CD14-positive monocyte (primary cell): ENCODE data around the gene CFAP91. TPM values are rescaled to one million over a fixed set of nuclear protein-coding genes. Genes with fewer than 3 reads are reported as not detected.

Source experiments
- DNase-seq, 3 donors: peaks; one replicate each; pipeline ENCODE4 v3.0.0-alpha.2; 2011 to 2022
- H2AFZ ChIP-seq: 2 replicates; pipeline ENCODE4 v1.6.0; 2012; ENCODE audit warnings: mild to moderate bottlenecking, low read depth, low read length, inconsistent platforms; ENCODE audit not compliant: insufficient read depth, poor library complexity, severe bottlenecking
- H3K27ac ChIP-seq, 2 donors: 1 replicate in 1 of 2; 2 replicates in 1 of 2; pipeline ENCODE4 v1.5.1; 2012 to 2013; ENCODE audit warnings: low read length in 2 of 2, control low read depth in 1 of 2, inconsistent platforms in 1 of 2, low read depth in 1 of 2, mild to moderate bottlenecking in 1 of 2
- H3K27me3 ChIP-seq, 2 donors: one replicate each; pipeline versions ENCODE4 v1.6.0 to v1.6.1; 2011 to 2013; ENCODE audit warnings: low read length in 2 of 2; ENCODE audit not compliant: control insufficient read depth in 2 of 2, insufficient read depth in 2 of 2
- H3K36me3 ChIP-seq, 2 donors: replicated peaks in 1 of 2; 1 replicate in 1 of 2; 2 replicates in 1 of 2; pipeline versions ENCODE4 v1.5.1 to v1.6.1; 2012 to 2013; ENCODE audit warnings: low read length in 2 of 2, control low read depth in 1 of 2, inconsistent platforms in 1 of 2, mild to moderate bottlenecking in 1 of 2; ENCODE audit not compliant: insufficient read depth in 2 of 2, control insufficient read depth in 1 of 2
- H3K4me1 ChIP-seq, 2 donors: 1 replicate in 1 of 2; 2 replicates in 1 of 2; pipeline versions ENCODE4 v1.5.1 to v1.6.1; 2012 to 2013; ENCODE audit warnings: low read length in 2 of 2, control low read depth in 1 of 2, inconsistent platforms in 1 of 2, mild to moderate bottlenecking in 1 of 2, moderate library complexity in 1 of 2; ENCODE audit not compliant: insufficient read depth in 2 of 2, control insufficient read depth in 1 of 2
- H3K4me2 ChIP-seq: replicated peaks from 2 replicates; pipeline ENCODE3; 2012; ENCODE audit warnings: low read length, moderate library complexity, mild to moderate bottlenecking; ENCODE audit not compliant: poor library complexity, severe bottlenecking; ENCODE audit errors: extremely low read depth
- H3K4me3 ChIP-seq, 3 experiments: fragments of 200-600 bp in 1 of 3; sonication (generic) in 1 of 3; replicated peaks in 1 of 3; 1 replicate in 2 of 3; 2 replicates in 1 of 3; pipeline ENCODE4 v1.5.1; 2011 to 2013; ENCODE audit warnings: low read length in 3 of 3, mild to moderate bottlenecking in 3 of 3, control low read depth in 2 of 3, low read depth in 2 of 3, inconsistent platforms in 1 of 3, moderate library complexity in 1 of 3
- H3K79me2 ChIP-seq: 2 replicates; pipeline ENCODE4 v1.6.0; 2012; ENCODE audit warnings: mild to moderate bottlenecking, control low read depth, inconsistent platforms, low read length, moderate library complexity; ENCODE audit not compliant: insufficient read depth
- H3K9ac ChIP-seq: 2 replicates; pipeline ENCODE4 v1.6.0; 2017; ENCODE audit warnings: low read length, mild to moderate bottlenecking; ENCODE audit not compliant: insufficient read depth, poor library complexity, severe bottlenecking
- H3K9me3 ChIP-seq, 2 donors: replicated peaks in 1 of 2; 1 replicate in 1 of 2; 2 replicates in 1 of 2; pipeline versions ENCODE4 v1.5.1 to v1.6.1; 2012 to 2013; ENCODE audit warnings: low read length in 2 of 2, control low read depth in 1 of 2; ENCODE audit not compliant: control insufficient read depth in 1 of 2, insufficient read depth in 1 of 2
- H4K20me1 ChIP-seq: 2 replicates; pipeline ENCODE4 v1.6.0; 2012; ENCODE audit warnings: mild to moderate bottlenecking, low read length, control low read depth, moderate library complexity; ENCODE audit not compliant: insufficient read depth
- H3K27ac Mint-ChIP-seq, 7 donors: one replicate each; pipeline ENCODE4 v1.8.0; 2020; ENCODE audit warnings: mild to moderate bottlenecking in 7 of 7, mixed read lengths in 7 of 7, moderate library complexity in 6 of 7, inconsistent platforms in 2 of 7
- H3K27me3 Mint-ChIP-seq, 3 donors: one replicate each; pipeline ENCODE4 v1.8.0; 2021 to 2022; ENCODE audit warnings: low read depth in 3 of 3, mild to moderate bottlenecking in 3 of 3, mixed read lengths in 3 of 3, moderate library complexity in 3 of 3, inconsistent platforms in 1 of 3
- H3K36me3 Mint-ChIP-seq, 2 donors: one replicate each; pipeline ENCODE4 v1.8.0; 2020; ENCODE audit warnings: mixed read lengths in 2 of 2, inconsistent platforms in 1 of 2, mild to moderate bottlenecking in 1 of 2
- H3K4me1 Mint-ChIP-seq: one replicate; pipeline ENCODE4 v1.8.0; 2020; ENCODE audit warnings: mild to moderate bottlenecking, mixed read lengths
- H3K4me3 Mint-ChIP-seq, 2 donors: one replicate each; pipeline ENCODE4 v1.8.0; 2020; ENCODE audit warnings: mild to moderate bottlenecking in 2 of 2, mixed read lengths in 2 of 2, moderate library complexity in 1 of 2
- H3K9me3 Mint-ChIP-seq, 7 donors: one replicate each; pipeline ENCODE4 v1.8.0; 2020 to 2022; ENCODE audit warnings: mixed read lengths in 7 of 7, mild to moderate bottlenecking in 6 of 7, moderate library complexity in 6 of 7, inconsistent platforms in 2 of 7
- WGBS: methylation state at CpG from one replicate; pipeline ENCODE4 v1.1.5; 2013; ENCODE audit warnings: missing lambda C conversion rate; ENCODE audit not compliant: insufficient coverage; 5-methylcytosine and 5-hydroxymethylcytosine counted together
- intact Hi-C, 2 donors: fragments of 100-400 bp; cut with micrococcal nuclease; formaldehyde crosslinking; loops; one replicate each; pipeline versions ENCODE4 v1.15.0 to v1.15.1; 2023
- polyA plus RNA-seq, 3 donors: library from polyadenylated mRNA; depleted of rRNA in 1 of 3; unstranded in 2 of 3; stranded (reverse) in 1 of 3; fragments of 300-500 nt in 2 of 3; fragments of >200 nt in 1 of 3; fragmentation: Illumina TruSeq in 2 of 3; gene quantifications; 1 replicate in 2 of 3; 2 replicates in 1 of 3; pipeline ENCODE4 v1.2.3, GENCODE V29; 2012 to 2021
- TF ChIP-seq, protein P1 (sequence below): fragments of 200-600 bp; IDR thresholded peaks from one replicate; pipeline ENCODE4 v1.8.0; 2022; ENCODE audit warnings: antibody characterized with exemption, mild to moderate bottlenecking

CFAP91 gene
- polyA plus RNA-seq, 3 donors = 0.14 TPM; not detected in 2

- no peak overlapping the region for H3K4me2 ChIP-seq
- H3K4me3 Mint-ChIP-seq = no peak overlapping the region
- H3K79me2 ChIP-seq = peaks cover 33% of the 10 kb centered on the region
- H3K27me3 Mint-ChIP-seq = no peaks in the 10 kb centered on the region
- WGBS = 100% methylated on average over 1 of the region's 2 CpGs
- H3K9me3 ChIP-seq = no peaks in the 10 kb centered on the region
- H3K9me3 Mint-ChIP-seq = no peaks in the 10 kb centered on the region
- no peak overlapping the region for H3K4me3 ChIP-seq
- DNase-seq = no peak
- H3K27ac Mint-ChIP-seq = no peak overlapping the region
- H3K27me3 ChIP-seq = no peaks in the 10 kb centered on the region
- no peak overlapping the region for H3K27ac ChIP-seq
- H2AFZ ChIP-seq = no peak overlapping the region
- H3K4me1 ChIP-seq = peaks cover 7 to 17% of the 10 kb centered on the region in 2 donors
- H4K20me1 ChIP-seq = no peaks in the 10 kb centered on the region
- H3K9ac ChIP-seq = no peak overlapping the region
- TF ChIP-seq, protein P1, sequence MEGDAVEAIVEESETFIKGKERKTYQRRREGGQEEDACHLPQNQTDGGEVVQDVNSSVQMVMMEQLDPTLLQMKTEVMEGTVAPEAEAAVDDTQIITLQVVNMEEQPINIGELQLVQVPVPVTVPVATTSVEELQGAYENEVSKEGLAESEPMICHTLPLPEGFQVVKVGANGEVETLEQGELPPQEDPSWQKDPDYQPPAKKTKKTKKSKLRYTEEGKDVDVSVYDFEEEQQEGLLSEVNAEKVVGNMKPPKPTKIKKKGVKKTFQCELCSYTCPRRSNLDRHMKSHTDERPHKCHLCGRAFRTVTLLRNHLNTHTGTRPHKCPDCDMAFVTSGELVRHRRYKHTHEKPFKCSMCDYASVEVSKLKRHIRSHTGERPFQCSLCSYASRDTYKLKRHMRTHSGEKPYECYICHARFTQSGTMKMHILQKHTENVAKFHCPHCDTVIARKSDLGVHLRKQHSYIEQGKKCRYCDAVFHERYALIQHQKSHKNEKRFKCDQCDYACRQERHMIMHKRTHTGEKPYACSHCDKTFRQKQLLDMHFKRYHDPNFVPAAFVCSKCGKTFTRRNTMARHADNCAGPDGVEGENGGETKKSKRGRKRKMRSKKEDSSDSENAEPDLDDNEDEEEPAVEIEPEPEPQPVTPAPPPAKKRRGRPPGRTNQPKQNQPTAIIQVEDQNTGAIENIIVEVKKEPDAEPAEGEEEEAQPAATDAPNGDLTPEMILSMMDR = no peak
- intact Hi-C loops = loop anchor here in 1 of 2 donors (10.0 kb wide), 1 partner anchor 208 kb away; the partner anchor contains the start of genes POGLUT1 and TMEM39A
- H3K36me3 ChIP-seq = peaks cover 69 to 79% of the 10 kb centered on the region in 2 donors
- H3K4me1 Mint-ChIP-seq = peaks cover 17% of the 10 kb centered on the region
- peaks cover 66 to 71% of the 10 kb centered on the region in 2 donors for H3K36me3 Mint-ChIP-seq
These were observed 30.0 kb upstream of the CFAP91 start for GRCh38 chr3:119672776-119673175.

DNA sequence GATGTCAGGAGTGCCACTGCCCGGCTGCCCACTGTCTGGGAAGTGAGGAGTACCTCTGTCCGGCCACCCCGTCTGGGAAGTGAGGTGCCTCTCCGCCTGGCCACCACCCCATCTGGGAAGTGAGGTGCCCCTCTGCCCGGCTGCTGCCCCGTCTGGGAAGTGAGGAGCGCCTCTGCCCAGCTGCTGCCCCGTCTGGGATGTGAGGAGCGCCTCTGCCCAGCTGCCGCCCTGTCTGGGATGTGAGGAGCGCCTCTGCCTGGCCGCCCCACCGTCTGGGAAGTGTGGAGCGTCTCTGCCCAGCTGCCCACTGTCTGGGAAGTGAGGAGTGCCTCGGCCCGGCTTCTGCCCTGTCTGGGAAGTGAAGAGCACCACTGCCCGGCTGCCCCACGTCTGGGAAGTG, 28.9 kb upstream of the CFAP91 start:
- H3K27me3 ChIP-seq = no peaks in the 10 kb centered on the region
- no peaks in the 10 kb centered on the region for H3K9me3 ChIP-seq
- intact Hi-C loops = loop anchor here in 1 of 2 donors (10.0 kb wide), 1 partner anchor 209 kb away; the partner anchor contains the start of genes POGLUT1 and TMEM39A
- H3K4me2 ChIP-seq = no peak overlapping the region
- no peak overlapping the region for H3K27ac ChIP-seq
- H3K9me3 Mint-ChIP-seq = no peaks in the 10 kb centered on the region
- H3K36me3 Mint-ChIP-seq = peaks cover 62 to 63% of the 10 kb centered on the region in 2 donors
- no peak for DNase-seq
- no peak overlapping the region for H3K4me3 ChIP-seq
- H2AFZ ChIP-seq = no peak overlapping the region
- no peak overlapping the region for H3K4me3 Mint-ChIP-seq
- H3K4me1 Mint-ChIP-seq = peaks cover 18% of the 10 kb centered on the region
- H3K27ac Mint-ChIP-seq = no peak overlapping the region
- H4K20me1 ChIP-seq = no peaks in the 10 kb centered on the region
- peaks cover 33% of the 10 kb centered on the region for H3K79me2 ChIP-seq
- H3K27me3 Mint-ChIP-seq = no peaks in the 10 kb centered on the region
- WGBS = 98% methylated on average over 8 of the region's 18 CpGs
- H3K9ac ChIP-seq = no peak overlapping the region
- H3K36me3 ChIP-seq = peaks cover 61 to 68% of the 10 kb centered on the region in 2 donors
- H3K4me1 ChIP-seq = peaks cover 9 to 20% of the 10 kb centered on the region in 2 donors
- TF ChIP-seq, protein P1 = no peak
